GM18519 (cell line): ENCODE results near the gene P2RY2.
"Not testable (repeated sequence)": the region's sequence is repeated elsewhere in the genome, so short reads cannot be mapped to it uniquely, and the experiment has no call there.

Experiments
- ATAC-seq: cut with Tn5 transposase; IDR thresholded peaks from one replicate; pipeline ENCODE4 v1.9.1; 2021; ENCODE audit warnings: mild to moderate bottlenecking, moderate library complexity; ENCODE audit not compliant: unreplicated experiment, low FRiP score

Gene P2RY2

DNA sequence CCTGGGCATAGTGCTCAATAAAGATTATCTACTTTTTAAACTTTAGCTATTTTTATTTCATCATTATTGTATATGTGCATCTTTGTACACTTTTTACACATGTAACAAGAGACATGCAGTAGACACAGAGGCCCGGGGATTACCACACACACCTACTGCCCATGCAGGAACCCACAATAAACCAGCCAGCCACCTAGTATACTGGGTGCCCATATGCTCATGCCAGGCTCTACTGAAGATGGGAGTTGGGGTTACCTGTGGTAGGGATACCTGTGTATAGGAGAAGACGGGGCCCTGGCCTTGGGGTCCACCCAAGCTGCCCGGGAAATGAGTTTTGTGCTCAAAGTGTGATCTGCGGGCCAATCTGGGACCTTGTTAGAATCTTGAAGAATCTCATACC, 31.2 kb upstream of the P2RY2 start:
- ATAC-seq, result no peak

DNA sequence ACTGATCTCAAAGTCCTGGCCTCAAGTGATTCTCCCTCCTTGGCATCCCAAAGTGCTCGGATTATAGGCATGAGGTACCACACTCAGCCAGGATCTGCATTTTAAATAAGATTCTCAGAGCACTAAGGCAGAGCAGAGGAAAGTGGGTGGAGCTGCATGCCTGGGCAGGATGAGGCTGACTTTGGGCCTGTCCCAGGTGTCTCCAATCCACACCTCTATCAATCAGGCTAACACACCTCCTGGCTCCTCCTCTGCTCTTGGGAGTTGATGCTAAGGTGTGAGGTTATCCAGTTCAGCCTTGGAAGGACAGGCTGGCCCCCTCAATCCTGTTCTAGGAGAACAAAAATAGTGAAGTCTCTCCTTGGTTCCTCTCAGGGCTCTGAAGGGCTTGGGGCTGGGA, 30.2 kb upstream of the P2RY2 start:
- no peak for ATAC-seq

DNA sequence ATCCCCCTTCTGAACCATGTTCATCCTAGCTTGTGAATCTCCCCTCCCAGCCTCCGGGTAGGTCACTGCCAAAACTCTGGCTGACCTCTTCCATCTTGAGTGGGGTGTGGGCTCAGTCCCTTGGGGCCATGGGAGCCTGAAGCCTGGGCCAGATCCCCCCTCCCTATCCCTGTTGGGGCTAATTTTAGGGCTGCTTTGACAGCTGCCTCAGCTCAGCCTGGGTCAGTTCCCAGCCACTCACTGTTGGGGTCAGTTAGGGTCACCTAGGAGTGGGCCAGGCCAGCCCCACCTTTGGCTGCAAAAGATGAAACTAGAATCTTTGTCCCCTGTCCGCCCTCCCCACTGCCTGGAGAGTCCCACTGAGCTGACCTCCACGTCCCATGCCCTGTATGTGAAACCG, 29.8 kb upstream of the P2RY2 start:
- ATAC-seq, result no peak

DNA sequence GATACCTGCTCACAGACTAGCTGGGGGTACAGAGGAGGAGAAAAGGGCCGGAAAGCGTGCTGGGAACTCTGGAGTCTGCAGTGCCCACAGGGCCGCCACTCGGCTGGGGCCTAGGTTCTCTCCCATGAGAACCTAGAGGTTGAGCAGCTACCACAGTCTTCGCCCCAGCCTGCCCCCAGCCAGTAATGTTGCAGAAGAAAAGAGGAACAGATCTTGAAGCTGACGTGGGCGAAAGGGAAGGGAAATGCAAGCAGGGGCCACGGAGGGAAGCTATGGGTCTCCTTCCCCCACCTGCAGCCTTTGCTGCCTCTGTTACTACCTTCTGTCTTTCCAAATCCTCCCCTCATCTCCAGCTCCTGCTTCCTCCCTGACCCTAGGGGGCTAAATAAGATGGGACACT, 28.8 kb upstream of the P2RY2 start:
- no peak for ATAC-seq

DNA sequence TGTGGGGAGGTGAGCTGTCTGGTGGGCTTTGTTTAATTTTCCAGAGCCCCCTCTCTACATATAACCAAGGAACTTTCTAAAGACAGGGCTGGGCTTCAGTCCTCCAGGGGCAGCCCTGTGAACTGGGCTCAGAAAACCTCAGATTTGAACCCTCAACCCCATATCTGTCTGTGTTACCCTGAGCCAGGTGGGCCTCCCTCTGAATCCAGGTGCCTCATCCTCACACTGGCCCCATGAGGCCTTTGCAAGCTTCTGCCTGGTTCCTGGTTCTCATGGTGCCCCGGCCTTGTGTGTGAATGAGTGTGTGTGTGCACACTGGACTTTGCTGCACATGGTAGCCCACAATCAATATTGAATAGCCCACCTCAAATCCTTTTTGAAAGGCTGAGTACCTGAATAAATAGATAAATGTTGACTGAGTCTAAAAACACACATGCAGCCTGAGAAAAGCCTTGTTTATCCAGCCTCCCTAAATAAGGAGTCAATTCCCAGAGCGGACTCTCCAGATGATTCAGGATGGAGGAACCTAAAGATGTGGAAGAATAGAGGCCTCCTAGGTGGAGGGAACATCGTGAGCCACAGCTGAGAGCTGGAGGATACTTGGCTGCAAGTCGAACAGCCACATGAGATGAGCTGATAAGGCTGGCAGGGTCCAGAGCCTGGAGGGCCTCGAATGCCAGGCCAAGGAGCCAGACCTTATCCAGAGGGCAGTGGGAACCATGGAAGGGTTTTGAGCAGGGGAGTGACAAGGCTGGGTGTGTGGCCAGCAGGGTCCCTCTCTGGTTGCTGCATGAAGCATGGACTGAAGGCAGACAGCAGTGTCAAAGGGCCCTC, 28.1 kb upstream of the P2RY2 start:
- no peak for ATAC-seq

DNA sequence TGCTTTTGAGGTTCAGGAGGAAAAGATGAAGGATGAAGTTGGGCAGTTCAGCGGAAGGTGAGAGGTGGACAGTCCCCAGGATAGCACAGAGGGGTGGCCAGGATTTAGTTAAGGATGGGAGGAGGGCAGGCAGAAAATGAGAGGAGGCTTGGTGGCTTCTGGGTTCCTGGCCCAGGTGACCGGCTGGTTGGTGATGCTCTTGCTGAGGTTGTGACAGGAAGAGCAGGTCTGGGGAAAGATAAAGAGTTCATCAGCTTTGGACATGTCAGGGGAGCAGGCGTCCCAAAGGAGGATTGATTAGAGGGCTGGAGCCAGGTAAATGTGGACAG, 27.6 kb upstream of the P2RY2 start:
- ATAC-seq, result no peak

DNA sequence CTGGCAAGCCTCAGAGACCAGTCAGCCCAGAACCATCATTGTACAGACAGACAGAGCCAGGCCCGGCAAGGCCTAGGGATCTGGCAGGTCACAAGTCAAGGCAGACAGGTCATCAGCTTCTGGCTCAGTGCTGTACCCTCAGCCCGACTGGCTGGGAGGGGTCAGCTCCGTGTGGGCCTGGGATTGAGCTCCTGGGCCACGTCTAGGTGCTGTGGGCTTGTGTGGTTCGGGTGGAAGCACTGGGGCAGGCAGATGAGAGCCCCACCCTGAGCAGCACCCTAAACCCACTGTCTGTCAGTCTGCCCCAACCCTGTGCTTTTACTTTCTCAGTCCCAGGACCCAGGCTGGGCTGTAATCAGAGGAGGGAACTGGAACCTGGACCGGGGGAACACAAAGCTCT, 26.9 kb upstream of the P2RY2 start:
- ATAC-seq, result no peak

DNA sequence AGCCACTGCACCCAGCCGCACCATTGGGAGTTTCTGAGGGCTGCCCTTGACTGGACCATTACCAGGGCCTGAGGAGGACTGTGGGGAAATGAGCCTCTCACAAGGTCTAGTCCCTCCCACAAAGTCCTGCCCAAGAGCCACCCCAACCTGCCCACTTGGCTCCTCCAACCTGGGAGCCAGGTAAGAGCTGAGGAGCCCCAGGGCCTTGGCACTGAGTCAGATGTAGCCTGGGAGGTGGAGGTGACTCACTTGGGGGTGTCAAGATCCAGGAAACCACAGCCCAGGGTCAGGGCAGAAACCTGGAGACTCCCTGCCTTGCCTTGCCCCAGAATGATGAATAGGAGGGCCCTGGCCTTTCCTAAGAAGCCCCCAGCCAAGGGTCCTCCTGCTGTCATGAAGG, 25.8 kb upstream of the P2RY2 start:
- ATAC-seq, result no peak

DNA sequence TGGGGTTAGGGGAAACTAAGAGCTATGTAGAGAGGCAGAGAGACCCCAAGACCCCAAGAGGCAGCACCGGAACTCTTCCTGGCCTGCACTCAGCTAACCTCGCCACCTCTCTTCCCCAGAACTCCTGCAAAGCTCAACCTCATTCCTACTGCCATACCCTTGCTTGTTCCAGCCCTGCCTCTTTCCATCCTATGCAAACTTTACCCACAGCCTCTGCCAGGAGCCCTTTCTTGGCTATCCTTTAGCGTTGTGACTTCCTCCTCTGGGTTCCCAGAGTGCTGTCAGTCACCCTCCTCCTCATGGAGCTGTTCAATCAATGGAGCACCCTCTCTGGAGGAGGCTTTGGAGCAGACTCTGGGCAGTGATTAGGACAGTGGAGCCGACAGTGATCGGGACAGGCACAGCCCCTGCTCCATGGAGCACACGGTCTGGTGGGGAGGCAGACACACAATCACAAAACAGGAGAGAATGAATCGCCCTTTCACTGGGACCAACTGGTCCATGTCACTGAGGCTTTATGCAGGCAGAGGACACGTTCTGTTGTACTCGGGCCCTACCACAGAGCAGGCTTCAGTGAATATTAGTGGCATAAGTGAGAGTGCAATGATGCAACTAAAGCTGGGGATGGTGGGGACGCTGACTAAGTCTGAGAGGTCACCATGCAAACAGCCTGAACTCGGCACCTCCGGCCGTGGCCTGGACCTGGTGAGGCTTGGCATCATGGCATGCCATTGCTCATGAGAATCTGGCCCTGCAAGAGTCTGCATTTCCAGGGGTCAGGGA, 24.6 kb upstream of the P2RY2 start:
- ATAC-seq, result no peak

DNA sequence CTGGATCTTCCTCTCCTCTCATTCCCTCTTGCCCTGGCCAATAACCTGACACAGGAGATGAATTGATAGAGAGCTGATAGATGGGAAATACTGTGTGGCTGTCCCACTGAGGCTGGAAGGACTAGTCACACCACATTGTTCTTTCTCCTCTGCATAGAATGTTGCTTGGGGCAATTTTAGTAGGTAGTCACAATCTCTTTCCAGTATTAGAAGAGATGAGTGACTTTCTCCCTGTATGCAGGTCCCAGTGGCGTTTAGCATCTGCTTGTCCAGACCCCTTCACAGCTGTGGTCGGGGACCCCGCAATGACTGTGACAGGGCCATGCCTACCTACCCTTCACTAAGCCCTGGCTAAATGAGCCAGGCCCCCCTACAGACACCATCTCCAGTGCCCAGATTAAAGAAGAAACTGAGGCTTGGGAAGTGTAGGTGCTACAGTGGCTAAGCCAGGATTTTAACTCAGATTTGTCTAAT, 24.0 kb upstream of the P2RY2 start:
- no peak for ATAC-seq

DNA sequence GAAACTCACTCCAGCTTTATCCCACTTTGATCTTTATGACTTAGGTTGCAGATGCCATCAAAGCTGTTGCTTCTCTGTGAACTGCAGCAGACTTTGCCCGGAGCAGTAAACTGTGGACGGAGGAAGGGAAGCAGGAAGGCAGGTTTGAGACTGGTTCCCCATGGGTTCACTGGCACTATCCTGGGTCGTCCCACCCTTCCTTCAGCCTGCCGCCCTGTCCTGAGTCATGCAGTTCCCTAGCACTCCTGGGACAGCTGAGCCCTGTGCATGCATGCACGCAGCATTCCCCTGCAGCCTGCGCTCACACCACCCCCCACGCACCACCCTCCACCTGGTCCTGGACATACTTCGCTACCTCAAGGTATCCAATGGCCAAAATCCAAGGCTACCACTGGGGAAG, 23.5 kb upstream of the P2RY2 start:
- no peak for ATAC-seq

DNA sequence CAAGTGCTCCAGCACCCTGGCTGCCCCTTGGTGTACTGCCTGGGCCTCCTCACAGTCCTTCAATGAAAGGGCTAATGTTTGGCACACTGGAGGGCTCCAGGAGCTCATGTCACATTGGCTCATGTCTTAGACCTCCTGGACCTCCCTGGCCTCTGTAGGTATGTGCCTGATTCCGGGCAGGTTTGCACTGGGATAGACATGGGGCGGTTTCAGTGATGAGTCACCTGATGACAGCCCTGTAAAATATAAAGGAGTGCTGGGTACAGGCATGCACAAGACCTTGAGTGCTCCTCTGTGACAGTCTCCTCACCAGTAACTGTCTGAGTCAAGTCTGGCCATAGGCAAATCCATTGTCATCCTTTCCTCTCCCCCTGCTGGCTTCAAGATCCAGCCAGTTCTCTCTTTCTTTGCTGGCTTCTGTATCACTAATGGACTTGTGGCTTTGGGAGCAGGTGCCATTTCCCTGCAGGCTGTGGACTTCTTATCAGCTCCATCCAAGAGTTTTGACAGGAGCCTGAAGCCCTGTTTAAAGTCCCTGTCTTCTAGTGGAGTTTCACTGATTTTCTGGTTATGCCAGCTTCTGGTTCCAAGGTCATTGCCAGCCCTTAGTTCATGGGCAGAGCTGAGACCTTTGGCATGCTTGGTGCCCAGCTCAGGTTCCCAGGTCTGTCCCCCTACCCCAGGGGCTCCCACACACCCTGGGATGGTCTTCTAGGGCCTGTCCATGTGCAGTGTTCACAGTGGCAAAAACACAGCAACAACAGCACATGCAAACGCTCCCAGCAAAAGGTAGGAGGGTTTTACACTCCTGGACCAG, 22.7 kb upstream of the P2RY2 start:
- no peak for ATAC-seq

DNA sequence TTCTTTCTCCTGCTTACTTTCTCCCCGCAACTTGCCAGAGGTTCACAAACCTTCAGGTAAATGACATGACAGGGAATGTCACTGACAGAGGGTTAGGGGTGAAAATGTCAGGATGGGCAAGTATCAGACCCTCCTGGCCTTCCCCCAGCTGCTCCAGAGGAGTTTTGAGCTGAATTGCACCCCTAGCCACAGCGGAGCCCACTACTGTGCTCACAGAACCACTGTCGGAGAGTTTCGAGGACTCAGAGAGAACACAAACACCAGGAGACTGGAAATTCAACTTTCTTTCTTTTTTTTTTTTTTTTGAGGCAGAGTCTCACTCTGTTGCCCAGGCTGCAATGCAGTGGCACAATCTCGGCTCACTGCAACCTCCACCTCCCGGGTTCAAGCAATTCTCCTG, 21.5 kb upstream of the P2RY2 start:
- ATAC-seq, result no peak

DNA sequence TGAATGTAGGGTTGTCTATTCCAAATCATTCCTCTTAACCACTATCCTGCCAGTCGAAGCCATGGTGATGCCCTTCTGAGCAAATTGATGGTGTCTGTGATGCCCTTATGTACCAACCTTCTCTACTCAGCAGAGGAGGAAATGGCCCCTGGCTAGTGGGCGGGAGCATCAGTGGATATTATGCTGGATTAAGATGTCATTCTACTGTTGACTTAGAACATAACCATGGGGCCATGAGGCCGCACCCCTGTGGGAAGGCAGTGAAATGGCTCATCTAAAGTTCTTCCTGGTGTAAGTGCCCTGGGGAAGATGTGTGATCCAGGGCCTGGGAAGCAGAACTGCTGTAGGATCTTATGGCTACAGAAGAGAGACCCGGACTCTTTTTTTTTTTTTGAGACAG, 20.7 kb upstream of the P2RY2 start:
- ATAC-seq, result no peak

DNA sequence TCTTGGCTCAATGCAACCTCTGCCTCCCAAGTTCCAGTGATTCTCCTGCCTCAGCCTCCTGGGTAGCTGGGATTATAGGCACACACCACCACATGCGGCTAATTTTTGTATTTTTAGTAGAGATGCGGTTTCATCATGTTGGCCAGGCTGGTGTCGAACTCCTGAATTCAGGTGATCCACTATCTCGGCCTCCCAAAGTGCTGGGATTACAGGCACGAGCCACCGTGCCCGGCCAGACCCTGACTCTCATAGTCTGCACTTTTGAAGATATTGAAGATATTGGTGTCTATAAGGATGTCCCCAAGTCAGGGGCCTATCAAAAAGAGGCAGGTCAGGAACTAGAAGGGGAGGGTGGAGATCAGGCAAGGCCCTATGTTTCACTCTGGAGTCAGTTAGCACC, 20.3 kb upstream of the P2RY2 start:
- not testable (repeated sequence) for ATAC-seq

DNA sequence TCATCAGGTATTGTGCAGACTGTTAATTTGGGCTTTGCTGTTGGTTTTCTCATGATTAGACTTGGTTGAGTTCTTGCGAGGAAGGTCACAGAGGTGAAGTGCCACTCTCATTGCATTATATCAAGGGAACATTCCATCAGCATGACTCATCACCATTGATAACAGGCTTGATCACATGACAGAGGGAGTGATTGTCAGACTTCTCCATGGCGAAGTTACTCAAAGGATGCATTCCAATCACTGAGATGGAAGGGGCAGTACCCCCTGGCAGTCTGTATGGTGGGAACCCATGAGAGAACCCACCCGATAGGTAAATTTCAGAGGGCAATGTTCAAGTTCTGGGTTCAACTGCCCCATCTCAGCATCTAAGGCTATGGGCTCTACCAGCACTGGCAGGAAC, 19.4 kb upstream of the P2RY2 start:
- ATAC-seq, result no peak

DNA sequence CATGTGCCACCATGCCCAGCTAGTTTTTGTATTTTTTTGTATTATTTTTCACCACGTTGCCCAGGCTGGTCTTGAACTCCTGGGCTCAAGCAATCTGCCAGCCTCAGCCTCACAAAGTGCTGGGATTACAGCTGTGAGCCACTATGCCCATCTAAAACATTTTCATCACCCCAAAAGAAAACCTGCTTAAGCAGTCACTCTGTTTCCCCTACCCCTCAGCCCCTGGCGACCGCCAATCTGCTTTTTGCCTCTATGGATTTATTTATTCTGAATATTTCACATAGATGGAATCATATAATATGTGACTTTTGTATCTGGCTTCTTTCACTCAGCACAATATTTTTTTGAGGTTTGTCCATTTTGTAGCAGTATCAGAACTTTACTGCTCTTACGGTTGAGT, 18.6 kb upstream of the P2RY2 start:
- no peak for ATAC-seq

DNA sequence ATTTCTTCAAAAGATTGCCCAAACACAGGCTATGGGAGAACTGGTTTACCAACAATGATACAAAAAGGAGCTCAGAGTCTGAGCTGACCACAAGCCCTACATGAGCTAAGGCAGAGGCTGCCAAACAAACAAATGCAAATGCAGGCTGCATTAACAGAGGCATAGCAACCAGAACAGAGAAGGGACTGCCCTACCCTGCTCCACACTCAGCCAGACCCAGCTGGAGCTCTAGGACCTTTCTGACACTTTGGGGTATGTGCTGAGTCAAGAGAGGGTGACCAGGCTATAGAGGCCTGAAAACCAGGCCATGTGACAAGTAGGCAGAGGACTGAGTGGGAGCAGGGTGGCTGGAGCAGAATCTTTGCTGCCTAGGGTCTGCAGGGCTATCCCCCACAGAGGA, 17.8 kb upstream of the P2RY2 start:
- no peak for ATAC-seq

DNA sequence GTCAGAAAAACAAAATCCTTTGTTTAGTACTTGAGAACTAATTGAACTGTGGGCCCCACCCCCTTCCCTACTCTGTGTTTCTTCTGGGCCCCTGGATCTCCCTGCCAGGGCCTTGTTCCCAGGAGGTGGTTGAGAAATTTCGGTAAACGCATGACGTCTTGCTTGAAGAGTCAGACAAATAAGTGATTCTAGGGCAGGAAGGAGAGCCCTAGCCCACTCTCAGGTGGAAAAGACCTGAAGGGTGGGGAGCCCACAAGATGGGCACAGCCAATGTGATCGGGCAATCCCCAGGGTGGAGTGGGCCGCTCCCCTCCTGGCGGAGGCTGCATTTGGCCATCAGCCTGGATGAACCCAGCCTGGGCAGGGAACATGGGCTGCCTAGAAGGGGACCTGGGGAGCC, 16.8 kb upstream of the P2RY2 start:
- no peak for ATAC-seq

DNA sequence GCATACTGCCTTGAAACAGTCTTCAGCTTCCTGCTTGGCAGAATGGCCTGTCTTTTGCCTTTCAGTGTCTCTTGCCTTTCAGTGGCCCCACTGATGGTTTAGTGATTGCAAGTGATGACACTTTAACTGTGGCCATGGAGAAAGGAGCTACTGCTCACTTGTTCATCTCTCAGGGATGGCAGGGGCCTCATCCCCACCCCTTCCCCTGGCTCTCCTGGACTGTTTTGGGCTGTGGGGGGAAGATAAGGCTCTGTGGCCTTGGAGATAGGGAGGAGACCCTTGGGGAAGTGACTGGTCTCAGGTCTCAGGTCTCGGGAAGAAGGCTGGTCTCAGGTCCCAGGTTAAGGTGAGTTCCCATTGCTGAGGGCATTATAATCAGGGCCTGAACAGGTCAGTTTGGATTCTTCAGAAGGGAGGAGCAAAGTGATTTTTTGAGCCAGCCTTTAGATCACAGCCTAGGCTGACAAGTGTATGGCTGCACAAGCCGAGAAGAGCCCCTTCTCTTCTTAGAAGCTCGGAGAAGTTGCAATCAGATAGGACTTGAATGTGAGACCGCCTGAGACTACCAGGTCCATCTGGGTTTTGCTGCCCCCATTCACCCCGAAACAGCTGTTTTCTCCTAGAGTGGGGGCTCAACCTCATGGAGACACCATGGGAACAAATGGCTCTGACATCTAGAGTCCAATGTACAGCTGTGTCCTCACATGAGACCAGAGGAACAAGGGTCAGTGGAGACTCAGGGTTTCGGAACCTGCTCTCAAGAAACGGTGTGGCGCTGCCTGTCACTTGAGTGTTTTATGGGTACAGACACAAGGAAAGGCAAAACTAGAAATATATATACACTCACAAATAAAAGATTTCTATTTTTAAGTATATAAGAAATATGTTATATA, 15.9 kb upstream of the P2RY2 start:
- ATAC-seq, result no peak
